IgD-negative memory B cell (primary cell): Measurements from ENCODE around the gene CHD6. TPM values are rescaled to one million over a fixed set of nuclear protein-coding genes. Genes with fewer than 3 reads are reported as not detected.
A peak's percentile ranks its signal among the peaks of the same experiment; 100 is the strongest.

Experiments
- H3K27ac Mint-ChIP-seq, 3 donors: one replicate each; pipeline ENCODE4 v1.8.0; 2020 to 2022; ENCODE audit warnings: mild to moderate bottlenecking in 3 of 3, mixed read lengths in 3 of 3, moderate library complexity in 1 of 3
- H3K27me3 Mint-ChIP-seq: one replicate; pipeline ENCODE4 v1.8.0; 2021; ENCODE audit warnings: mixed read lengths
- H3K36me3 Mint-ChIP-seq: one replicate; pipeline ENCODE4 v1.8.0; 2020; ENCODE audit warnings: mild to moderate bottlenecking, mixed read lengths
- H3K4me1 Mint-ChIP-seq, 3 donors: one replicate each; pipeline ENCODE4 v1.8.0; 2020 to 2022; ENCODE audit warnings: mixed read lengths in 3 of 3, mild to moderate bottlenecking in 1 of 3
- H3K4me3 Mint-ChIP-seq, 4 donors: one replicate each; pipeline ENCODE4 v1.8.0; 2020 to 2022; ENCODE audit warnings: mild to moderate bottlenecking in 4 of 4, mixed read lengths in 4 of 4, moderate library complexity in 3 of 4
- H3K9me3 Mint-ChIP-seq, 3 donors: one replicate each; pipeline ENCODE4 v1.8.0; 2020 to 2021; ENCODE audit warnings: mixed read lengths in 3 of 3, mild to moderate bottlenecking in 1 of 3
- polyA plus RNA-seq: library from polyadenylated mRNA; unstranded; fragments of 300-500 nt; fragmentation: Illumina TruSeq; gene quantifications from one replicate; pipeline ENCODE4 v1.2.3, GENCODE V29; 2021

The CHD6 gene
- polyA plus RNA-seq, 1 donor from 2014 or later: 56.1 TPM

DNA sequence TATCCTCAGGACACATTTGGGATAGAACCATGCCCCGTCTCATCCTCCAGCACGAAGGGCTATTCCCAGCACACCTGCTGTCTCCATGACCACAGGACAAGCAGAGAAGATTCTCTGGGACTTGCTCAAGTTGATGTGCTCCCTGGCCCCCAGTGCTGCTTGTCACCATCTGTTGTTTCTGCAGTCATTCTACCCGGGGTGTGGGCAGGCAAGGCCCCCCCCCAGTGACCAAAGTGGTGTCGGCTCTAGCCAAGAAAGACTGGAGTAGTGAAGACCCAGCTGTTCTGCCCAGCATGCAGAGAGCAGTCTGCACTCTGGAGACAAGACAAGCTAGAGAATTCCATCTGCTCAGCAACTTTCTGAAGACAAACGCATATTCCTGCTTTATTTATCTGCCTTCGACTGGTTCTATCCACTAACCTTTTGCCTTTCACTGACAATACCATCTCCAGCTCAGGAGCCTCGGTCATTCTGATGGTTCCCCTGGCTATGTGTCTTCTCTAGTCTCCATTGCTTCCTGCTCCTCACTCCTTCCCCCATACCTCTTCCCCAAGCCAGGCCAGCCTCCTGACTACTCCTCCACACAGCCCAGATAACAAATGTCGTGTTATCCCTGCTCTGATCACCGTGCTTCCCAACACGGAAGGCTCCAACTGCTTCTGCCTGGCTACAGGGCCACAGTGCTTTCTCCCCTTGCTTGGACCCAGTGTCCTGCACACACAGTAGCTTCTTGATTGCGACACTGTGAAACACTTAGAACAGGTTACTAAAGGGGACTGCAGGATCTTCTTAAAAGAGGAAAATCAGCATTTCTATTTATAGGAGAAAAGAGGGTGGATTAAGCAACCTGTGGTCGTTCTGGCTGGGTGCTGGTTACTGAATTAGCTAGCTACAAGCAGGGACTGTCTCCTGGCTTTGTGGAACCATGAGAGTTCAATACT is 164.9 kb downstream of the CHD6 start:
- no peak overlapping the region for H3K27ac Mint-ChIP-seq
- no peak overlapping the region for H3K4me3 Mint-ChIP-seq
- no peaks in the 10 kb centered on the region for H3K27me3 Mint-ChIP-seq
- no peaks in the 10 kb centered on the region for H3K9me3 Mint-ChIP-seq
- no peaks in the 10 kb centered on the region for H3K4me1 Mint-ChIP-seq
- H3K36me3 Mint-ChIP-seq: peaks cover 28% of the 10 kb centered on the region

- H3K9me3 Mint-ChIP-seq: no peaks in the 10 kb centered on the region
- H3K4me1 Mint-ChIP-seq: no peaks in the 10 kb centered on the region
- H3K27ac Mint-ChIP-seq: peak overlapping the region in 1 of 3 donors; percentile 24
- H3K4me3 Mint-ChIP-seq: no peak overlapping the region
- H3K27me3 Mint-ChIP-seq: no peaks in the 10 kb centered on the region
- H3K36me3 Mint-ChIP-seq: peaks cover 26% of the 10 kb centered on the region
Measured at GRCh38 chr20:41452226-41452625, 166.0 kb downstream of the CHD6 start.

DNA sequence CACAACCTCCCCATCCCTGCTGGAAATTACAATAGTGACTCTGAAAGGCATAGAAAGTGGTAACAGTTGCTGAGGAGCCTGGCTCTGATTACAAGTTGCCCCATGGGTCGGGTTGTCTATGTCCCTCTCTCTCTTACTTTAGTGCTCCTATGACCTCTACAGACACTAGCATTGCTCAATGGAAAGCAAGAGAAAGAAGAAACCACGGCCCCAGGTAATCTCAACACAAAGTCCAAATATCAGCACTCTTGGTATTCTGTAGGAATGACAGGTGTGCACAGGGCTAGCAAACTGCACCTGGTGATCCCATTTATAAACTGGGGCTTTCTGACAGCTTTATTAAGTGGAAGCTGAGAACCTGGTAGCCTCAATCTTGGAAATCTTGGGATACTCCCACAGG is 171.2 kb downstream of the CHD6 start:
- Mint-ChIP-seq H3K9me3 (no peaks in the 10 kb centered on the region), H3K36me3 (peaks cover 12% of the 10 kb centered on the region), H3K27me3 (no peaks in the 10 kb centered on the region), H3K4me1 (no peaks in the 10 kb centered on the region), H3K27ac (no peak overlapping the region), H3K4me3 (no peak overlapping the region)

GRCh38 chr20:41446456-41446855 is 171.7 kb downstream of the CHD6 start:
- no peak overlapping the region for H3K4me3 Mint-ChIP-seq
- H3K27me3 Mint-ChIP-seq: no peaks in the 10 kb centered on the region
- peaks cover 12% of the 10 kb centered on the region for H3K36me3 Mint-ChIP-seq
- H3K9me3 Mint-ChIP-seq: no peaks in the 10 kb centered on the region
- H3K27ac Mint-ChIP-seq: no peak overlapping the region
- H3K4me1 Mint-ChIP-seq: no peaks in the 10 kb centered on the region

- no peaks in the 10 kb centered on the region for H3K9me3 Mint-ChIP-seq
- no peaks in the 10 kb centered on the region for H3K27me3 Mint-ChIP-seq
- H3K4me3 Mint-ChIP-seq: no peak overlapping the region
- H3K36me3 Mint-ChIP-seq: peaks cover 10% of the 10 kb centered on the region
- no peaks in the 10 kb centered on the region for H3K4me1 Mint-ChIP-seq
- H3K27ac Mint-ChIP-seq: no peak overlapping the region
Measured at GRCh38 chr20:41444821-41445220, 173.4 kb downstream of the CHD6 start.

- Mint-ChIP-seq H3K9me3 (no peaks in the 10 kb centered on the region), H3K27me3 (no peaks in the 10 kb centered on the region), H3K36me3 (peaks cover 14% of the 10 kb centered on the region), H3K27ac (peak overlapping the region in 1 of 3 donors; percentile 83), H3K4me3 (no peak overlapping the region), H3K4me1 (no peaks in the 10 kb centered on the region)
Measured at GRCh38 chr20:41443691-41444090, 174.5 kb downstream of the CHD6 start.

GRCh38 chr20:41440882-41441281 is 177.3 kb downstream of the CHD6 start:
- Mint-ChIP-seq H3K36me3 (peaks cover 23% of the 10 kb centered on the region), H3K4me3 (no peak overlapping the region), H3K9me3 (no peaks in the 10 kb centered on the region)

DNA sequence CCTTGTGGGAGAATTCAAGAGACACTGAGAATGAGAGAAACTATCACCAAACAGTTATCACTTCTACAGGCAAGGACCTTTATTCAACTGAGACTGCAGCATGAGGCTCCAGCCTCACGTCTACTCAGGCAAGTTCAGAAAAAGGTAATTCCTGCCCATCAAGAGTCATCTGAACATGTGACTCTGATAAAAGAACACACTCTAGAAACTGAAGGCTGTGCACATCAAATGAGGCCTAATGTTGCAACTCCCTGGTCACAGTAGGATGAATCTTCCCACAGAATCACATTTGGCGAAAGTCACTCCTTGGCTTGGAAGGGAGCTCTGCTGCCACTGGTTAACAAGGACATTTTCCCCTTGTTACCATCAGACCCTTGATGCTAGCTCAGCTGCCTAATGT is 180.3 kb downstream of the CHD6 start:
- H3K36me3 Mint-ChIP-seq: peaks cover 38% of the 10 kb centered on the region

More at GRCh38 chr20:41440882-41441281, 177.3 kb downstream of the CHD6 start:
- peak overlapping the region in 1 of 3 donors; percentile 67 for H3K27ac Mint-ChIP-seq
- H3K4me1 Mint-ChIP-seq: peaks cover 0 to 3% (median 0%) of the 10 kb centered on the region in 3 donors
- no peaks in the 10 kb centered on the region for H3K27me3 Mint-ChIP-seq

DNA sequence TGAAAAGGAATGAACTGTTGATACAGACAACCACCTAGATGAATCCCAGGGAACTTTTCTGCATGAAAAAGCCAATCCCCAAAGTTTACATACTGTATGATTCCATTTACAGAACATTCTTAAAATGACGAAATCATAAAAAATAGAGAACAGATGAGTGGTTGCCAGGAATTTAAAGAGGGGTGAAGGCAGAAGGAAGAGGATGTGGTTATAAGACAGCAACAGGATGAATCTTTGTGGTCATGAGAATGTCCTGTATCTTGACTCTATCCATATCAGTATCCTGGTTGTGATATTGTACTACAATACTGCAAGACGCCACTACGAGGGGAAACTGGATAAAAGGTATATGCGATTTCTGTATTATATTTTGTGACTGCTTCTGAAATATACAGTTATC is 181.5 kb downstream of the CHD6 start:
- Mint-ChIP-seq H3K36me3 (peaks cover 36% of the 10 kb centered on the region), H3K9me3 (no peaks in the 10 kb centered on the region), H3K4me3 (no peak overlapping the region), H3K27me3 (no peaks in the 10 kb centered on the region), H3K4me1 (peaks cover 0 to 6% (median 0%) of the 10 kb centered on the region in 3 donors), H3K27ac (no peak overlapping the region)

More for the DNA sequence above, 180.3 kb downstream of the CHD6 start:
- Mint-ChIP-seq H3K9me3 (no peaks in the 10 kb centered on the region), H3K27me3 (no peaks in the 10 kb centered on the region), H3K4me3 (no peak overlapping the region), H3K4me1 (peaks cover 0 to 4% (median 0%) of the 10 kb centered on the region in 3 donors), H3K27ac (no peak overlapping the region)

GRCh38 chr20:41433203-41433602 is 185.0 kb downstream of the CHD6 start:
- no peaks in the 10 kb centered on the region for H3K9me3 Mint-ChIP-seq
- peaks cover 0 to 6% (median 2%) of the 10 kb centered on the region in 3 donors for H3K4me1 Mint-ChIP-seq
- no peak overlapping the region for H3K27ac Mint-ChIP-seq
- peak overlapping the region in 1 of 4 donors; percentile 13 for H3K4me3 Mint-ChIP-seq
- no peaks in the 10 kb centered on the region for H3K27me3 Mint-ChIP-seq
- H3K36me3 Mint-ChIP-seq: peaks cover 33% of the 10 kb centered on the region

DNA sequence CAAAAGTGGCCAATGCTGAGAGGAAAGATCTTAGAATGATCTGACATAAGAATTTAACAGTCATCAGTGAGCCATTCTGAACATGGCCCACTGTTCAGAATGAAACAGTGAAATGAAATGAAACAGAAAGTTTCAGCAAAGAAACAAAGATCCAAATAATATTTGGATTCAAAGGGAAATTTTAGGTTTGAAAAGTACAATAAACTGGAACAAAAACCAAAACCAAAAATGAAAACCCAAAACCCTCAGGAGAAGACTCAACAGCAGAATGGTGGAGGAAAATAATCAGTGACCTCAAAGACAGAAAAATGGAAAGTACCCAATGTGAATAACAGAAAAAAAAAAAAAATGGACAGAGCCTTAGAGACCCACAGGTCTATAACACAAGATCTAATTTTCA is 185.4 kb downstream of the CHD6 start:
- Mint-ChIP-seq H3K27me3 (no peaks in the 10 kb centered on the region), H3K4me1 (peaks cover 0 to 6% (median 2%) of the 10 kb centered on the region in 3 donors), H3K36me3 (peaks cover 36% of the 10 kb centered on the region), H3K4me3 (no peak overlapping the region), H3K9me3 (no peaks in the 10 kb centered on the region), H3K27ac (peak overlapping the region in 1 of 3 donors; percentile 50)

- Mint-ChIP-seq H3K27me3 (no peaks in the 10 kb centered on the region), H3K27ac (peak overlapping the region in 1 of 3 donors; percentile 35), H3K9me3 (no peaks in the 10 kb centered on the region), H3K4me3 (no peak overlapping the region), H3K36me3 (peaks cover 28% of the 10 kb centered on the region), H3K4me1 (peaks cover 0 to 3% (median 2%) of the 10 kb centered on the region in 3 donors)
Measured at GRCh38 chr20:41428285-41428684, 189.9 kb downstream of the CHD6 start.

DNA sequence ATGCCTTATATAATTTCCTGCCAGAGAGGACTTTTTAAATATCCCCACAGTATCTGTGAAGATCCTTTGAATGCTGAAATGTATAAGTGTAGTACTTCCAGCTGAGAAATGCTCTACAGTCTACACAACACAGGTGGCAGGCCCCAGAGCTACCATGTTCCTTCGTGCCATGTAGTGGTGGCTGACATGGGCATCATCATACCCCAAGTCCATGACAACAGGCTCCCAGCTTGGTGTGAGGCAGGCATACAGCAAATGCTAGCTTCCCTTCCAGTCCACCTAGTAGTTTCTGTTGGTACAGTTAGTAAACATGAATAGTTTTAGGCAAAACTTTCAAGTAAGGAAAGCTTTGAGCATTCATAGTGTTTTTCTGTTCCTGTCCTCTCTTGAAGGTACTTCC is 190.3 kb downstream of the CHD6 start:
- Mint-ChIP-seq H3K27ac (no peak overlapping the region), H3K36me3 (peaks cover 27% of the 10 kb centered on the region), H3K4me3 (no peak overlapping the region), H3K27me3 (no peaks in the 10 kb centered on the region), H3K9me3 (no peaks in the 10 kb centered on the region), H3K4me1 (peaks cover 0 to 2% (median 2%) of the 10 kb centered on the region in 3 donors)

GRCh38 chr20:41426976-41427375 is 191.2 kb downstream of the CHD6 start:
- Mint-ChIP-seq H3K27me3 (no peaks in the 10 kb centered on the region), H3K4me3 (no peak overlapping the region), H3K36me3 (peaks cover 30% of the 10 kb centered on the region), H3K4me1 (peaks cover 0 to 2% (median 0%) of the 10 kb centered on the region in 3 donors), H3K27ac (no peak overlapping the region), H3K9me3 (no peaks in the 10 kb centered on the region)

GRCh38 chr20:41426086-41426830 is 191.9 kb downstream of the CHD6 start:
- Mint-ChIP-seq H3K4me1 (peaks cover 0 to 2% (median 0%) of the 10 kb centered on the region in 3 donors), H3K4me3 (no peak overlapping the region), H3K27me3 (no peaks in the 10 kb centered on the region), H3K9me3 (no peaks in the 10 kb centered on the region), H3K36me3 (peaks cover 32% of the 10 kb centered on the region), H3K27ac (no peak overlapping the region)
